ENCODE results near the gene SERTAD4.
A peak's percentile ranks its signal among the peaks of the same experiment; 100 is the strongest.
"Not testable (repeated sequence)": the region's sequence is repeated elsewhere in the genome, so short reads cannot be mapped to it uniquely, and the experiment has no call there.

SERTAD4 gene

GRCh38 chr1:210232511-210233215 is at the start of gene SERTAD4:
Gene SERTAD4, plus strand, starts transcription at chr1:210232796. Its CDS starts 5,165 bp downstream, at chr1:210237961.
- ATAC-seq (ENCODE audit: low read depth), result peak; percentile 62

GRCh38 chr1:210185063-210185462 is 47.5 kb upstream of the SERTAD4 start:
- ATAC-seq (ENCODE audit: low read depth) (no peak), DNase-seq (ENCODE audit: low spot score) (no peak)
- Histone ChIP-seq H3K27ac (ENCODE audit: poor library complexity, severe bottlenecking) (no peak overlapping the region), H3K36me3 (ENCODE audit: low read depth) (no peaks in the 10 kb centered on the region), H3K4me1 (ENCODE audit: insufficient read depth, poor library complexity, severe bottlenecking) (no peaks in the 10 kb centered on the region), H3K27me3 (ENCODE audit: insufficient read depth, poor library complexity, severe bottlenecking) (no peaks in the 10 kb centered on the region), H3K4me3 (ENCODE audit: severe bottlenecking) (no peak overlapping the region), H3K9me3 (ENCODE audit: severe bottlenecking) (no peaks in the 10 kb centered on the region)
- no peak for TF ChIP-seq CTCF (IDR thresholded peaks at IDR 0.05; ENCODE audit: poor library complexity, severe bottlenecking)

More at GRCh38 chr1:210232511-210233215, at the start of gene SERTAD4:
- Histone ChIP-seq H3K27me3 (ENCODE audit: insufficient read depth, poor library complexity, severe bottlenecking) (no peaks in the 10 kb centered on the region), H3K27ac (ENCODE audit: poor library complexity, severe bottlenecking) (peak within 1 kb of the TSS; percentile 72), H3K4me3 (ENCODE audit: severe bottlenecking) (peak within 1 kb of the TSS; percentile 55), H3K9me3 (ENCODE audit: severe bottlenecking) (no peaks in the 10 kb centered on the region), H3K4me1 (ENCODE audit: insufficient read depth, poor library complexity, severe bottlenecking) (no peaks in the 10 kb centered on the region), H3K36me3 (ENCODE audit: low read depth) (no peaks in the 10 kb centered on the region)
- TF ChIP-seq CTCF (IDR thresholded peaks at IDR 0.05; ENCODE audit: poor library complexity, severe bottlenecking), result no peak
- no peak for DNase-seq (ENCODE audit: low spot score)

- H3K27ac ChIP-seq (ENCODE audit: poor library complexity, severe bottlenecking); H3K4me3 ChIP-seq (ENCODE audit: severe bottlenecking); ATAC-seq (ENCODE audit: low read depth); H3K36me3 ChIP-seq (ENCODE audit: low read depth); H3K4me1 ChIP-seq (ENCODE audit: insufficient read depth, poor library complexity, severe bottlenecking); H3K9me3 ChIP-seq (ENCODE audit: severe bottlenecking); H3K27me3 ChIP-seq (ENCODE audit: insufficient read depth, poor library complexity, severe bottlenecking): not testable (repeated sequence)
- peak; percentile 42 for DNase-seq (ENCODE audit: low spot score)
These were observed 44.6 kb upstream of the SERTAD4 start for GRCh38 chr1:210187849-210188606.

GRCh38 chr1:210189426-210189825 is 43.2 kb upstream of the SERTAD4 start:
- DNase-seq (ENCODE audit: low spot score) (no peak), ATAC-seq (ENCODE audit: low read depth) (no peak)
- Histone ChIP-seq H3K27ac (ENCODE audit: poor library complexity, severe bottlenecking) (no peak overlapping the region), H3K36me3 (ENCODE audit: low read depth) (no peaks in the 10 kb centered on the region), H3K4me3 (ENCODE audit: severe bottlenecking) (no peak overlapping the region), H3K27me3 (ENCODE audit: insufficient read depth, poor library complexity, severe bottlenecking) (no peaks in the 10 kb centered on the region), H3K4me1 (ENCODE audit: insufficient read depth, poor library complexity, severe bottlenecking) (no peaks in the 10 kb centered on the region), H3K9me3 (ENCODE audit: severe bottlenecking) (no peaks in the 10 kb centered on the region)
- TF ChIP-seq CTCF (IDR thresholded peaks at IDR 0.05; ENCODE audit: poor library complexity, severe bottlenecking), result no peak

DNA sequence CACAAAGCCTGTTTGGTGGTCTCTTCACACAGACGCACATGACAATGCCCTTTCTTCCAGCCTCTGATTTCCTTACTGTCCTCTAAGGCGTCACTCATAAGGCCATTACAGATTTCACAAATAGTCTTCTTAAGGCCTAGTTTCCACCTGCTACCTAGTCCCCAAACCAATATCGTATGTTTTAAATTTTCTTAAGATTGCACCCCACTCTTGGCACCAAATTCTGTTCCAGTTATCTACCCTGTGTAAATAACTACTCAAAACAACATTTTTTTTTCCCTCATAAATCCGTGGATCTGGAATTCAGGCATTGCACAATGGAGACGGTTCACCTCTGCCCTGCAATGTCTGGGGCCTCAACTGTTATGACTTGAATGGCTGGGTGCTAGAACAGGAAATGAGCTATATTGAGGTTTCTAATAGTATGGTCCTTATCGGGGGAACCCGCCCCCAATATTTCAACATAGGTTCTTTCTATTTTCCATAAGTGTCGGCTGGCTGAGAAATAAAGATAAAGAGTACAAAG is 36.9 kb upstream of the SERTAD4 start:
- Histone ChIP-seq H3K36me3 (ENCODE audit: low read depth) (no peaks in the 10 kb centered on the region), H3K27ac (ENCODE audit: poor library complexity, severe bottlenecking) (no peak overlapping the region), H3K27me3 (ENCODE audit: insufficient read depth, poor library complexity, severe bottlenecking) (no peaks in the 10 kb centered on the region), H3K4me1 (ENCODE audit: insufficient read depth, poor library complexity, severe bottlenecking) (no peaks in the 10 kb centered on the region), H3K4me3 (ENCODE audit: severe bottlenecking) (no peak overlapping the region), H3K9me3 (ENCODE audit: severe bottlenecking) (no peaks in the 10 kb centered on the region)
- no peak for ATAC-seq (ENCODE audit: low read depth)
- no peak for DNase-seq (ENCODE audit: low spot score)
- TF ChIP-seq CTCF (IDR thresholded peaks at IDR 0.05; ENCODE audit: poor library complexity, severe bottlenecking), result no peak

- H3K27ac ChIP-seq (ENCODE audit: poor library complexity, severe bottlenecking); H3K4me3 ChIP-seq (ENCODE audit: severe bottlenecking); DNase-seq (ENCODE audit: low spot score); H3K36me3 ChIP-seq (ENCODE audit: low read depth); H3K4me1 ChIP-seq (ENCODE audit: insufficient read depth, poor library complexity, severe bottlenecking); H3K27me3 ChIP-seq (ENCODE audit: insufficient read depth, poor library complexity, severe bottlenecking); ATAC-seq (ENCODE audit: low read depth); H3K9me3 ChIP-seq (ENCODE audit: severe bottlenecking): not testable (repeated sequence)
These were observed 36.3 kb upstream of the SERTAD4 start for GRCh38 chr1:210196266-210196665.
